Limb (tissue), 2 donors: ENCODE measurements around the gene TSEN34.
"Not testable (repeated sequence)": the region's sequence is repeated elsewhere in the genome, so short reads cannot be mapped to it uniquely, and the experiment has no call there.

Experiments used
- DNase-seq, 2 donors: peaks; one replicate each; pipeline ENCODE4 v3.0.0-alpha.2; 2016; ENCODE audit errors: extremely low spot score in 2 of 2

Gene TSEN34

GRCh38 chr19:54186934-54187381 lies 4.2 kb upstream of the TSEN34 start:
- DNase-seq = no peak

- no peak for DNase-seq
These were observed 2.8 kb upstream of the TSEN34 start for GRCh38 chr19:54188215-54188871.

GRCh38 chr19:54189145-54189734 lies 1.9 kb upstream of the TSEN34 start, which contains the start of gene MBOAT7:
TSS of gene MBOAT7 (minus strand) at chr19:54189580. CDS start at chr19:54188508, 1,072 bp downstream.
- DNase-seq = no peak

- DNase-seq = peak; percentile 100
These were observed 1.2 kb upstream of the TSEN34 start for GRCh38 chr19:54189735-54190502.

- DNase-seq = peak; percentile 100
These were observed 551 bp upstream of the TSEN34 start for GRCh38 chr19:54190503-54191010.

GRCh38 chr19:54191811-54192453 lies 824 bp downstream of the TSEN34 start:
- DNase-seq = peak in 1 of 2 donors; percentile 38

GRCh38 chr19:54193011-54193410 lies 1.9 kb downstream of the TSEN34 start:
- no peak for DNase-seq

GRCh38 chr19:54194463-54194862 lies 3.4 kb downstream of the TSEN34 start:
- not testable (repeated sequence) for DNase-seq

- no peak for DNase-seq
These were observed 5.4 kb downstream of the TSEN34 start for GRCh38 chr19:54196536-54196935.

GRCh38 chr19:54197121-54197520 lies 6.0 kb downstream of the TSEN34 start:
- DNase-seq = no peak

GRCh38 chr19:54199401-54199800 lies 8.3 kb downstream of the TSEN34 start:
- DNase-seq = no peak

- no peak for DNase-seq
These were observed 10.1 kb downstream of the TSEN34 start for GRCh38 chr19:54201172-54201701.

GRCh38 chr19:54201980-54202379 lies 10.9 kb downstream of the TSEN34 start:
- DNase-seq = no peak

- DNase-seq = no peak
These were observed 12.1 kb downstream of the TSEN34 start for GRCh38 chr19:54203151-54203611.

- no peak for DNase-seq
These were observed 13.8 kb downstream of the TSEN34 start for GRCh38 chr19:54204767-54205468.

- no peak for DNase-seq
These were observed 15.1 kb downstream of the TSEN34 start for GRCh38 chr19:54206030-54206830.

- DNase-seq = no peak
These were observed 15.7 kb downstream of the TSEN34 start for GRCh38 chr19:54206831-54207177.

GRCh38 chr19:54207193-54207592 lies 16.1 kb downstream of the TSEN34 start:
- DNase-seq = not testable (repeated sequence)

GRCh38 chr19:54207676-54207982 lies 16.5 kb downstream of the TSEN34 start:
- no peak for DNase-seq
